Measurements from ENCODE around the gene EIF2B4. TPM values are rescaled to one million over a fixed set of nuclear protein-coding genes. Genes with fewer than 3 reads are reported as not detected.

The EIF2B4 gene
- total and polyA plus RNA-seq, 2 of the 13 experiments (the other 11 are each of a cell fraction or from before 2014, with no cell fraction given): 91.5 to 96.4 TPM

DNA sequence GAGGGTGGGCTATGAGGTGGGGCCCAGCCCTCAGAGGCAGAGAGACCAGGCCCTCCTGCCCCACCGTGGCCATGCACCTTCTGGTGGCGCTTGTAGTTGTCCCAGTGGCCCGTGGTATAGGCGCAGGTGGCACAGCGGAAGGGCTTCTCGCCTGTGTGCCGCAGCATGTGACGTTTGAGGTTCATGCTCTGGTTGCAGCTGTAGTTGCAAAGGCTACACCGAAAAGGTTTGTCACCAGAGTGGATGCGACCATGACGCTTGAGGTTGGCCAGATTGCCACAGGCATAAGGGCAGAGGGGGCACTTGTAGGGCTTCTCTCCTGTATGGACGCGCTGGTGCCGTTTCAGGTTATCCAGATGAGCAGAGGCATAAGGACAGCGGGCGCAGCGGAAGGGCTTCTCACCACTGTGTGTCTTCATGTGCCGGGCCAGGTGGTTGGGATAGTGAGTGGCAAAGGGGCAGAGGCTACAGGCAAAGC, 7.5 kb upstream of the EIF2B4 start (continued):
- no peak for TF ChIP-seq NR2F6 (IDR thresholded peaks at IDR 0.05)
- TF ChIP-seq NR2F6 (CRISPR knock-in tag; IDR thresholded peaks at IDR 0.05): no peak
- TF ChIP-seq CENPT (CRISPR knock-in tag; IDR thresholded peaks at IDR 0.05; ENCODE audit: low read depth): no peak
- TF ChIP-seq ZNF20 (CRISPR knock-in tag; IDR thresholded peaks at IDR 0.05): no peak
- TF ChIP-seq ZNF546 (CRISPR knock-in tag; conservative IDR thresholded peaks at IDR 0.05): no peak
- TF ChIP-seq ZNF678 (CRISPR knock-in tag; IDR thresholded peaks at IDR 0.05): no peak
- TF ChIP-seq, protein P1, sequence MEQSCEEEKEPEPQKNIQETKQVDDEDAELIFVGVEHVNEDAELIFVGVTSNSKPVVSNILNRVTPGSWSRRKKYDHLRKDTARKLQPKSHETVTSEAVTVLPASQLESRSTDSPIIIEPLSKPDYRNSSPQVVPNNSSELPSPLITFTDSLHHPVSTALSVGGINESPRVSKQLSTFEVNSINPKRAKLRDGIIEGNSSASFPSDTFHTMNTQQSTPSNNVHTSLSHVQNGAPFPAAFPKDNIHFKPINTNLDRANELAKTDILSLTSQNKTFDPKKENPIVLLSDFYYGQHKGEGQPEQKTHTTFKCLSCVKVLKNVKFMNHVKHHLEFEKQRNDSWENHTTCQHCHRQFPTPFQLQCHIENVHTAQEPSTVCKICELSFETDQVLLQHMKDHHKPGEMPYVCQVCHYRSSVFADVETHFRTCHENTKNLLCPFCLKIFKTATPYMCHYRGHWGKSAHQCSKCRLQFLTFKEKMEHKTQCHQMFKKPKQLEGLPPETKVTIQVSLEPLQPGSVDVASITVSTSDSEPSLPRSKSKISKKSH (CRISPR knock-in tag; IDR thresholded peaks at IDR 0.05; ENCODE audit: borderline replicate concordance): 0 out of 2 replicates have a peak, but pooled peaks have one; percentile 1
- no peak for TF ChIP-seq IRF2 (CRISPR knock-in tag; IDR thresholded peaks at IDR 0.05)
- no peak for TF ChIP-seq ZNF543 (CRISPR knock-in tag; IDR thresholded peaks at IDR 0.05)
- no peak for TF ChIP-seq MAFF (IDR thresholded peaks at IDR 0.05; ENCODE audit: low read depth, low read length)
- TF ChIP-seq HNRNPLL (IDR thresholded peaks at IDR 0.05; ENCODE audit: low read depth, low read length, poor library complexity, severe bottlenecking): no peak
- TF ChIP-seq ZBTB33 (CRISPR knock-in tag; IDR thresholded peaks at IDR 0.05): peak; percentile 67; the same call in 1 of the 2 replicates
- TF ChIP-seq, protein P2, sequence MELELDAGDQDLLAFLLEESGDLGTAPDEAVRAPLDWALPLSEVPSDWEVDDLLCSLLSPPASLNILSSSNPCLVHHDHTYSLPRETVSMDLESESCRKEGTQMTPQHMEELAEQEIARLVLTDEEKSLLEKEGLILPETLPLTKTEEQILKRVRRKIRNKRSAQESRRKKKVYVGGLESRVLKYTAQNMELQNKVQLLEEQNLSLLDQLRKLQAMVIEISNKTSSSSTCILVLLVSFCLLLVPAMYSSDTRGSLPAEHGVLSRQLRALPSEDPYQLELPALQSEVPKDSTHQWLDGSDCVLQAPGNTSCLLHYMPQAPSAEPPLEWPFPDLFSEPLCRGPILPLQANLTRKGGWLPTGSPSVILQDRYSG (CRISPR knock-in tag; IDR thresholded peaks at IDR 0.05): no peak
- TF ChIP-seq BATF2 (CRISPR knock-in tag; IDR thresholded peaks at IDR 0.05): no peak
- no peak for TF ChIP-seq PITX1 (CRISPR knock-in tag; IDR thresholded peaks at IDR 0.05)
- no peak for TF ChIP-seq ZNF121 (CRISPR knock-in tag; IDR thresholded peaks at IDR 0.05)
- TF ChIP-seq ZNF768 (CRISPR knock-in tag; IDR thresholded peaks at IDR 0.05): peak; percentile 20; the same call in 1 of the 2 replicates
- TF ChIP-seq CENPX (CRISPR knock-in tag; IDR thresholded peaks at IDR 0.05): no peak
- no peak for TF ChIP-seq ARNTL (CRISPR knock-in tag; IDR thresholded peaks at IDR 0.05)
- TF ChIP-seq, protein P3, sequence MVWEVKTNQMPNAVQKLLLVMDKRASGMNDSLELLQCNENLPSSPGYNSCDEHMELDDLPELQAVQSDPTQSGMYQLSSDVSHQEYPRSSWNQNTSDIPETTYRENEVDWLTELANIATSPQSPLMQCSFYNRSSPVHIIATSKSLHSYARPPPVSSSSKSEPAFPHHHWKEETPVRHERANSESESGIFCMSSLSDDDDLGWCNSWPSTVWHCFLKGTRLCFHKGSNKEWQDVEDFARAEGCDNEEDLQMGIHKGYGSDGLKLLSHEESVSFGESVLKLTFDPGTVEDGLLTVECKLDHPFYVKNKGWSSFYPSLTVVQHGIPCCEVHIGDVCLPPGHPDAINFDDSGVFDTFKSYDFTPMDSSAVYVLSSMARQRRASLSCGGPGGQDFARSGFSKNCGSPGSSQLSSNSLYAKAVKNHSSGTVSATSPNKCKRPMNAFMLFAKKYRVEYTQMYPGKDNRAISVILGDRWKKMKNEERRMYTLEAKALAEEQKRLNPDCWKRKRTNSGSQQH (CRISPR knock-in tag; IDR thresholded peaks at IDR 0.05; ENCODE audit: low read depth): no peak
- no peak for TF ChIP-seq ZFYVE20 (CRISPR knock-in tag; IDR thresholded peaks at IDR 0.05; ENCODE audit: borderline replicate concordance, low read depth)
- TF ChIP-seq BRD4 (CRISPR knock-in tag; IDR thresholded peaks at IDR 0.05): no peak
- no peak for TF ChIP-seq CEBPB (IDR thresholded peaks at IDR 0.05; ENCODE audit: borderline replicate concordance, low read depth, low read length)
- TF ChIP-seq POLR2G (IDR thresholded peaks at IDR 0.05; ENCODE audit: low read depth, low read length): peak; percentile 30; the same call in 1 of the 2 replicates
- TF ChIP-seq FLYWCH1 (CRISPR knock-in tag; IDR thresholded peaks at IDR 0.05): no peak
- no peak for TF ChIP-seq ZNF557 (CRISPR knock-in tag; IDR thresholded peaks at IDR 0.05)
- TF ChIP-seq ZNF891 (CRISPR knock-in tag; IDR thresholded peaks at IDR 0.05): no peak
